GM21360 (cell line): Measurements from ENCODE around the gene CH25H.
"Not testable (repeated sequence)": the region's sequence is repeated elsewhere in the genome, so short reads cannot be mapped to it uniquely, and the experiment has no call there.

Experiments
- ATAC-seq: cut with Tn5 transposase; IDR thresholded peaks from one replicate; pipeline ENCODE4 v1.9.1; 2021; ENCODE audit warnings: mild to moderate bottlenecking, moderate library complexity; ENCODE audit not compliant: unreplicated experiment

Gene CH25H

GRCh38 chr10:89203237-89203636 is 3.9 kb downstream of the CH25H start:
- ATAC-seq: no peak

- no peak for ATAC-seq
Measured at GRCh38 chr10:89202033-89202425, 5.1 kb downstream of the CH25H start.

- no peak for ATAC-seq
Measured at GRCh38 chr10:89201345-89202032, 5.6 kb downstream of the CH25H start.

DNA sequence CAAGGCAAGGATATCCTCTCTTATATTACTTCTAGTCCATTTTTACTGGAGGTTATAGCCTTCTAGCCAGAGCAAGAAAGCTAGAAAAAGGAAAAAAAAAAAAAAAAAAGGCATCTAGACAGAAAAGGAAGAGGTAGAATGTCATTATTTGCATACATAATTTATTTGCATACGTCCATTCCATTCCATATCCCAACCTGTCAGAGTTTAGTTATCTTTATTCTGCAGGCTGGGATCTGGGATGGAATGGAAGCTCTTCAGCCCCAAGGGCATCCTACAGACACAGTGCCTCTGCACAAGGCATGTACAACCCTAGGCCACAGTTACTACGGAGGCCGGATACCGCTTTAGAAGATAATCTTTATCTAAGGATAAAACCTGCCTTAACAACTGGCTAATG is 9.6 kb downstream of the CH25H start:
- no peak for ATAC-seq

DNA sequence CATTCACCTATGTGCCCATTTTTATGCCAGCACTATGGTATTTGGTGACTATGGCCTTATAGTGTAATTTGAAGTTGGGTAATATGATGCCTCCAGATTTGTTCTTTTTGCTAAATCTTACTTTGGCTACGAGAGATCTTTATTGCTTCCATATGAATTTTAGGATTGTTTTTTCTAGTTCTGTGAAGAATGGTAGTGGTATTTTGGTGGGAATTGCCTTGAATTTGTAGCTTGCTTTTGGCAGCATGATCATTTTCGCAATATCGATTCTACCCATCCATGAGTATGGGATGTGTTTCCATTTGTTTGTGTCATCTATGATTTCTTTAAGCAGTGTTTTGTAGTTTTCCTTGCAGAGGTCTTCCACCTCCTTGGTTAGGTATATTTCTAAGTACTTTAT is 15.8 kb downstream of the CH25H start:
- not testable (repeated sequence) for ATAC-seq

DNA sequence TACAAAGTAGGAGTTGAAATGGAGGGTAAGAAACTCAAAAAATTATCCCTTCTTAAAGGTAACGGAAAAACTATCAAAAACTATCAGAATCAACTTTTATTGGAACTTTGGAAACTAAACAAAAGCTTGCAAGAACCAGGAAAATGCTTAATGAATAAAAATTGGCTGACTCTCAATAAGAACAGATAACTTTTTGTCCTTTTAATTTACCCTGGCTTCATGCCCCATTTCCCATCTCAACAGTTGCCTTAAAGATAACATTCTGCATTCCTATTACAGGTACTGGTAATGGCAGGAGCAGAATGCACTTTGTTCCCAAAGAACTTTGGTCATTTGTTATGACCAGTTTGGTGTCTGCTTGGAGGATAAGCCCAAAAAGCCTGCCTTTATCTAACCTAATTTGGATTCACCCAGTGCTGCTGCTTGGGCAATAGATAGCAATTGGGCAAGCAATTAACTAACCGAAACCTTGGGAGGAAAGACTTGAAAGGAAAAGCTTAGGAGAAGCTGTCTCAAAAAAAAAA is 17.8 kb downstream of the CH25H start:
- no peak for ATAC-seq

DNA sequence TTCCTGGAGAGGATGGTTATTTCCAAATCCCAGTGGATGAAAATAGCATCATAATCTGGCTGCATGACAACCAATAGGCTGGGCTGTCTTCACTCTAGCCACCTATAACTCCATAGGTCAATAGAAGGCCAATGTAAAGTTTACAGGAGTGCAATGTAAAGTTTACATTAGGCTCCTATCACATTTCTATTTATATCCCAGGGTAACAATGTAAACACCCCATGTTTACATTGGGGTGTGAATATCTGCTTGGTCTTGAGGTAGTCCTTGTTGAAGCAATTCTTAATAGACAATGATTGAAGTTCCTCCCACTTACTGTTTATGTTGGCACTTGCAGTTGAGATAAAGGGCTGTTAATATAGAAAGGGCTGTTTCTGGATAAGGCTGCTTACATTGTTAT is 21.5 kb downstream of the CH25H start:
- no peak for ATAC-seq

DNA sequence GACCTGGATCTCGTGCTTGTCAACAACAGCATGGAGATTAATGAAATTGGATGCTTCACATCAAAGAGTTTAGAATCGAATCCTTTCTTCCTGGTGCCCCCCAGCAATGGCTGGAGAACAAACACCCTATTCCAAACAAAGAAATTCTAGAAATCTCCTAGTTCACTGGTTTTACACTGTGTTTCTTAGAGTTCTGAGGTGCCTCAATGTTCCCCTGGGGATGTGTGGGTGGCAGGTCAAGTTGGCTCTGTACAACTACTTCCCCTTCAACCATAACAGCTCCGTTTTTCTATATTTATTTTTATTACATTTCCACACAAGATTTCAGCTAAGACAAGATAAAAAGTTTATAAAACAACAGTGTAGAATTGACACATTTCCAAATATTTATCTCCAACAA is 22.5 kb downstream of the CH25H start:
- ATAC-seq: no peak

- ATAC-seq: no peak
Measured at GRCh38 chr10:89183571-89183970, 23.5 kb downstream of the CH25H start.

DNA sequence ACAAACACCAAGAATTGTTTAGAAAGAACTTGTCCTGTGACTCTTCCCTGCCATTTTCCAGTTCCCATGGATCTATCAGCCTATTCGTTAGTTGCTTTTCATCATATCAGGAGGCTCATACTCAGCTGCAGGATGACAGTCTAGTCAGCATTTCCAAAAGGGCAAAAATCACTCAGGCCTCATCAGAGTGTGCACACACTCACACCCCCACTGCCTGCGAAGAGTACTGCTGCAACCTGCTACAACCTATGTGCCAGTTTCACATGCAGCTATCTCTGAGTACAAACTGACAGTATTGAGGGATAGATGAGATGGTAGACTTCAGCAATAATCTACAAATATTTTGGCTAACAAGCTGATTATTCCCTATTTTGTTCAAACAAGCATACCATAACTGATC is 24.2 kb downstream of the CH25H start:
- ATAC-seq: no peak

DNA sequence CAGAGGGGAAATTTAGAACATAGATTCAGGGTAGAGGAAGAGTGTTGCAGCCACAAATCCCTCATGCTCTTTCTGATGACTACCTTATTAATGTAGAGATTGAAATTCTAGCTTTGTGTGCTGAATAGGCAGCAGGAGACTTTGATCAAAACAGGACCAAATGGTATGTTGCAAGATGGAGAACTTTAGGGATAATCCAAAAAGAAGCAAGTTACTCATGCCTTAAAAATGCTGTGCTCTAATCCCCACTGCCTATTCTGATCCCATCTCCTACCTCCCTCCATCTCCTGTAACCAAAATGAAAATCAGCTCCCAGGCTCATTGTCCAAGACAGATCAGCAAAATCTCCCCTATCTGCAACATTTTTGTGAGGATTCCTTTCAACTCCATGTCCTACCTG is 31.3 kb downstream of the CH25H start:
- ATAC-seq: no peak

GRCh38 chr10:89173075-89173474 is 34.0 kb downstream of the CH25H start:
- no peak for ATAC-seq

DNA sequence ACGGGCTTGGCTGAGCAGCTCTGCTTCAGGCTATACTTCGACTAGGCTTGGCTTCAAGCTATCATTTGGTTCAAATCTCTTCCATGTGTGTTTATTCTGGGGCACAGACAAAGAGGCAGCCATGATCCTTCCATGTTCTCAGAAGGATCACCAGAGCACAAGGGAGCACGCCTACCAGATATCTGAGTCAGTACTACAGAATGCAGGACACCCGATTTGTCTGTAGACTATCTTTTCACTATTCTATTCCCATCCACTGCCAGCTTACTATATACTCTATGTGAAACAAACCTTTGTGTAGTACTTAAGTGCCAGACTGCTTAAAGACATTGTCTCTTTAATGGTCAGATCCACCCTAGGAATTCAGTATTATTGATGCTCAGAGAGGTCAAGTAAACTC is 35.1 kb downstream of the CH25H start:
- ATAC-seq: no peak

- ATAC-seq: no peak
Measured at GRCh38 chr10:89171263-89171872, 35.7 kb downstream of the CH25H start.

GRCh38 chr10:89168354-89168900 is 38.7 kb downstream of the CH25H start:
- not testable (repeated sequence) for ATAC-seq

DNA sequence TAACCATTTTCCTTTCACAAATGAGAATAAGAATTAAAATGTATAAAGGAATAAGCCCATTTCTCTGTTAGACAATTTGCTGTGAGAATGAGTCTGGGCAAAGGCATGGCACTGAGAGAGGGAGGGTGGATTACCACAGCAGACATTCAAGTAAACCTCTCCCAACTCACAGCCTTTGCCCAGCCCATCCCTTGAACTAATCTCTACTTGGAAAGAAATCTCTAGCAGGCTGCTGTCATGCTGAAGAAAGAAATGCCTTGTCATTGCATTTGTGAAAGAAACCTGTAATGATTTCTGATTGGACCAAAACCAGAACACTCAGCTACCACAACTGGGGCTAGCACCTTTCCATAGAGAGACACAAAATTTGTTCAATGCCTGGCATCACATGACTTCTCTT is 39.2 kb downstream of the CH25H start:
- no peak for ATAC-seq

DNA sequence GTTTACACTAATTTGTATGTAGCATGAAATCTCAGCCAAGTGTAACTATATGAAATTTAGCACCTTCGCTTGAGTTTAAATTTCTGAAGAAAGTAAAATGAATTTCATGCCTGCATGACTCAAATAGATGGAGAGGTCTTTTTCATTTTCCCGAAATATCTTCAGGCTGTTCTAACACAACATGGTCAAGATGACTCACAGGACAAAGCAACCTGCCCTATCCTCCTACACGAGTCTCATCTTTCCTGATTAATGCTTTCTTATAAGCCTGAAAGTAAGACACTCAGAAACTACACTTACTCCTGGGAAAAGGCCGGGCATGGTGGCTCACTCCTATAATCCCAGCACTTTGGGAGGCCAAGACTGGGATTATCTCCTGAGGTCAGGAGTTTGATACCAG is 41.2 kb downstream of the CH25H start:
- no peak for ATAC-seq

DNA sequence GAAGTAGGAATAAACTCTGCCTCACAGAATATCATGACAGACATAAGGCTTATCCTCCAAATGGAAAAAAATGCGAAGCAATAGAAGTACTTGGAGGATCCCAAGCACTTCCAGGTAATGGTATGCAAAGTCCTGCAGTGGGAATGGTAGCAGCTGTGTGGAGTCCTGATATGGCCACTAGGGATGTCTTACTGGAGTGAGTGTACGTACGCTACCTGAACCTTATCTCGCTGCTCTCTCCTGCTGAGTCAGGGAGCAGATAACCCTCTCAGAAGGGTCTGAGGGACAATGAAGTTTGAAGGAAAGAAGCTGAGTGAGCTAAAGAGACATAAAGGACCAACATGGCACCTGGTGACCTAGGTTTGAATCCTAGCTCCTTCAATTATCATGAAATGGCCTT is 42.2 kb downstream of the CH25H start:
- no peak for ATAC-seq

DNA sequence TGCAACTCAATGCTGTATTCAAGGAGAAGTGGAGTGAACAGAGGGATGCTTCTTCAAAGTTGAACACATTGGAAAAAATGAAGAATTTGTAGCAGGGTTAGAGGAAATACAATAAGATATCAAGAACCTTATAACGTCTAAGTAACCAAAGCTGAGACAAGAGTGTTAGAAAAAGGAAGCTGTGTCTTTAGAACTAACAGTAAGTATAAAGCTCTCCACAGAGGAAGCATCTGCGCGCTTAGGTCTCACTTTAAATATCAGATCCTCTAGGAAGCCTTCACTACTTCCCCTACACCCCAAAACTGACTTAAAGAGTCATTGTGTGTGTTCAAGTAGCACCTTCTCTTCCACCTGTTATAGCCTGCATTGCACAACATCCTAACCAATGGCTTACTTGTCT is 43.0 kb downstream of the CH25H start:
- ATAC-seq: no peak

- peak; percentile 91 for ATAC-seq
Measured at GRCh38 chr10:89163265-89163995, 43.7 kb downstream of the CH25H start.

DNA sequence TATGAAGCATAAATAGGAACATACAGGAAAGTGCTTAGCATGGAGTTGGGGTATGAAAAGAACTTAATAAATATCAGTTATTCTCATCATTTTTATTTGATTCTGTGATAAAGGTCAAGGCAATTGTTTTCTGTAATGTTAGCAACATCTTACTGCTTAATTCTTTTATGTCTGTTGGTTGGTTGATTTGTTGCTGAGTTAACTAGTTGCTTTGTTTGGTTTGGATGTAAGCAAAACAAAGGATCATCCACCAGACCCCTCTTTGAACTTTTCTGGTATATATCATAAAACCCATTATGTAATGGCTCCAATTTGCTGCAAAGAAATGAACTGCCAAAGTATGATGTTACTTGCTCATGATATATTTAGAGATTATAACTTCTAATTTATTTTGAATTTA is 44.5 kb downstream of the CH25H start:
- no peak for ATAC-seq

GRCh38 chr10:89160339-89160738 is 46.8 kb downstream of the CH25H start:
- no peak for ATAC-seq
